ENCODE results near the gene HKDC1. TPM values are rescaled to one million over a fixed set of nuclear protein-coding genes. Genes with fewer than 3 reads are reported as not detected.
A peak's percentile ranks its signal among the peaks of the same experiment; 100 is the strongest.

Gene HKDC1
- total RNA-seq, 4 donors from 2014 or later = 0.06 to 1.5 (median 0.17) TPM; not detected in 1

GRCh38 chr10:69228151-69228550 is 8.0 kb downstream of the HKDC1 start:
- H3K4me1 ChIP-seq = peaks cover 0 to 4% (median 0%) of the 10 kb centered on the region in 4 donors
- no peak for DNase-seq (ENCODE audit: extremely low spot score)
- no peaks in the 10 kb centered on the region for H3K36me3 ChIP-seq
- WGBS = 89% methylated on average over 2 of the region's 2 CpGs
- H3K4me3 ChIP-seq = no peak overlapping the region
- TF ChIP-seq EP300 (IDR thresholded peaks at IDR 0.05) (no peak), POLR2A (IDR thresholded peaks at IDR 0.05; ENCODE audit: low read depth) (no peak), POLR2AphosphoS5 (IDR thresholded peaks at IDR 0.05) (no peak), CTCF (IDR thresholded peaks at IDR 0.05) (no peak)
- no peak overlapping the region for H3K27ac ChIP-seq (replicated peaks in 1 of 4)
- no peaks in the 10 kb centered on the region for H3K9me3 ChIP-seq
- H3K27me3 ChIP-seq = no peaks in the 10 kb centered on the region
- intact Hi-C loops (cut with DNase I) = no loop called here

GRCh38 chr10:69229616-69229916 is 9.4 kb downstream of the HKDC1 start:
- no peak for DNase-seq (ENCODE audit: extremely low spot score)
- Histone ChIP-seq H3K4me3 (peak overlapping the region in 1 of 4 donors; percentile 3), H3K27me3 (no peaks in the 10 kb centered on the region), H3K27ac (replicated peaks in 1 of 4) (no peak overlapping the region), H3K4me1 (peaks cover 0 to 4% (median 0%) of the 10 kb centered on the region in 4 donors), H3K9me3 (no peaks in the 10 kb centered on the region), H3K36me3 (no peaks in the 10 kb centered on the region)
- TF ChIP-seq EP300 (IDR thresholded peaks at IDR 0.05) (no peak), POLR2AphosphoS5 (IDR thresholded peaks at IDR 0.05) (no peak), POLR2A (IDR thresholded peaks at IDR 0.05; ENCODE audit: low read depth) (no peak), CTCF (IDR thresholded peaks at IDR 0.05) (no peak)
- intact Hi-C loops (cut with DNase I) = no loop called here
- 84% methylated on average over 7 of the region's 8 CpGs for WGBS

- Histone ChIP-seq H3K4me1 (peaks cover 0 to 4% (median 0%) of the 10 kb centered on the region in 4 donors), H3K27me3 (no peaks in the 10 kb centered on the region), H3K36me3 (no peaks in the 10 kb centered on the region), H3K4me3 (no peak overlapping the region), H3K9me3 (no peaks in the 10 kb centered on the region), H3K27ac (replicated peaks in 1 of 4) (no peak overlapping the region)
- WGBS = 90% methylated on average over 5 of the region's 5 CpGs
- intact Hi-C loops (cut with DNase I) = loop anchor here (10.0 kb wide), 1 partner anchor 405 kb away; the partner anchor contains the start of gene FAM241B
- no peak for TF ChIP-seq POLR2A (IDR thresholded peaks at IDR 0.05; ENCODE audit: low read depth)
- TF ChIP-seq POLR2AphosphoS5 (IDR thresholded peaks at IDR 0.05) = no peak
- TF ChIP-seq CTCF (IDR thresholded peaks at IDR 0.05) = no peak
- no peak for TF ChIP-seq EP300 (IDR thresholded peaks at IDR 0.05)
- no peak for DNase-seq (ENCODE audit: extremely low spot score)
Observed at GRCh38 chr10:69230128-69230527, 10.0 kb downstream of the HKDC1 start.

GRCh38 chr10:69232252-69232651 is 12.1 kb downstream of the HKDC1 start:
- intact Hi-C loops (cut with DNase I) = loop anchor here (10.0 kb wide), 1 partner anchor 403 kb away; the partner anchor contains the start of gene FAM241B
- Histone ChIP-seq H3K27me3 (no peaks in the 10 kb centered on the region), H3K9me3 (no peaks in the 10 kb centered on the region), H3K27ac (replicated peaks in 1 of 4) (no peak overlapping the region), H3K4me1 (no peaks in the 10 kb centered on the region), H3K4me3 (no peak overlapping the region), H3K36me3 (no peaks in the 10 kb centered on the region)
- no peak for DNase-seq (ENCODE audit: extremely low spot score)
- 90% methylated on average over 9 of the region's 9 CpGs for WGBS
- TF ChIP-seq POLR2AphosphoS5 (IDR thresholded peaks at IDR 0.05) (no peak), POLR2A (IDR thresholded peaks at IDR 0.05; ENCODE audit: low read depth) (no peak), CTCF (IDR thresholded peaks at IDR 0.05) (no peak), EP300 (IDR thresholded peaks at IDR 0.05) (no peak)

Measured in esophagus muscularis mucosa (tissue), 4 donors.